Colonic mucosa (tissue), 4 donors: ENCODE data around the gene S1PR5. TPM values are rescaled to one million over a fixed set of nuclear protein-coding genes. Genes with fewer than 3 reads are reported as not detected.

Source experiments
- DNase-seq: peaks from one replicate; pipeline ENCODE4 v3.0.0-alpha.2; 2020
- H3K27ac ChIP-seq: fragments of 200-600 bp; one replicate; pipeline ENCODE4 v1.8.0; 2021
- H3K27me3 ChIP-seq: fragments of 200-600 bp; one replicate; pipeline ENCODE4 v1.8.0; 2021
- H3K36me3 ChIP-seq: fragments of 200-600 bp; one replicate; pipeline ENCODE4 v1.8.0; 2021
- H3K4me1 ChIP-seq: fragments of 200-600 bp; one replicate; pipeline ENCODE4 v1.8.0; 2021; ENCODE audit warnings: mild to moderate bottlenecking
- H3K4me3 ChIP-seq: fragments of 200-600 bp; one replicate; pipeline ENCODE4 v1.8.0; 2021
- H3K9ac ChIP-seq, 2 donors: one replicate each; pipeline ENCODE4 v1.7.0; 2013; ENCODE audit warnings: control low read depth in 2 of 2, low read depth in 2 of 2, low read length in 2 of 2
- H3K9me3 ChIP-seq: fragments of 200-600 bp; one replicate; pipeline ENCODE4 v1.8.0; 2021
- CTCF ChIP-seq: fragments of 200-600 bp; IDR thresholded peaks from one replicate; pipeline ENCODE4 v1.8.0; 2022; ENCODE audit warnings: antibody characterized with exemption, mild to moderate bottlenecking
- intact Hi-C: fragments of 100-400 bp; cut with DNase I; formaldehyde crosslinking; loops from one replicate; pipeline ENCODE4 v1.14.1; 2022
- total RNA-seq, 2 donors: library from RNA; stranded (reverse); fragmentation: NEBNext Ultra II Directional in 1 of 2; extraction: Animal tissue kit (Norgen Biotek cat#: 25700) in 1 of 2; gene quantifications; one replicate each; pipeline ENCODE4 v1.2.1, GENCODE V29; 2021
- donor health status: healthy.
- donor health status: DM: no; HTN: no; CAD: no.
- donor health status: DM: no; HTN: no; CAD: no.

Gene S1PR5
- total RNA-seq, 2 donors from 2014 or later = not detected

GRCh38 chr19:10521461-10522171 is 4.4 kb upstream of the S1PR5 start:
- Histone ChIP-seq H3K4me3 (no peak overlapping the region), H3K9ac (no peak overlapping the region), H3K27ac (no peak overlapping the region), H3K9me3 (no peaks in the 10 kb centered on the region), H3K27me3 (peaks cover 37% of the 10 kb centered on the region), H3K4me1 (no peaks in the 10 kb centered on the region), H3K36me3 (no peaks in the 10 kb centered on the region)
- no peak for DNase-seq
- no peak for TF ChIP-seq CTCF
- intact Hi-C loops = no loop called here

- H3K27me3 ChIP-seq = peaks cover 44% of the 10 kb centered on the region
- no peak overlapping the region for H3K9ac ChIP-seq
- intact Hi-C loops = no loop called here
- H3K9me3 ChIP-seq = no peaks in the 10 kb centered on the region
- TF ChIP-seq CTCF = no peak
- H3K27ac ChIP-seq = no peak overlapping the region
- DNase-seq = no peak
- H3K4me1 ChIP-seq = no peaks in the 10 kb centered on the region
- no peak overlapping the region for H3K4me3 ChIP-seq
- no peaks in the 10 kb centered on the region for H3K36me3 ChIP-seq
These were observed 3.5 kb upstream of the S1PR5 start for GRCh38 chr19:10520652-10521318.

DNA sequence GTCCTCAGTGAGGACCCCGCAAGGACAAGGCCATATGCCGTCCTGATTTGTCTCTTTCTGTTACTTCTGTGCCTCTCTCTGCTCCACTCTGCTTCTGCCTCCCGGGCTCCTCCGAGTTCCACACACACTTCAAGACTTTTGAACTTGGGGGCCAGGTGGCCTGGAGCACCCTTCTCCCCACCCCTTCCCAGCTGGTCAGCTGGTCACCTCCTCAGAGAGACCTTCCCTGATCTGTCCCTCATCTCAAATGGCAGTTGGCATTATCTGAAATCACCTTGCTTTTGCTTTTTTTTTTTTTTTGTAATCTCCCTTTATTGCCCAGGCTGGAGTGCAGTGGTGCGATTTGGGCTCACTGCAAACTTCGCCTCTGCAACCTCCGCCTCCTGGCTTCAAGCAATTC is 2.2 kb upstream of the S1PR5 start:
- intact Hi-C loops = no loop called here
- Histone ChIP-seq H3K36me3 (no peaks in the 10 kb centered on the region), H3K27ac (no peak overlapping the region)

DNA sequence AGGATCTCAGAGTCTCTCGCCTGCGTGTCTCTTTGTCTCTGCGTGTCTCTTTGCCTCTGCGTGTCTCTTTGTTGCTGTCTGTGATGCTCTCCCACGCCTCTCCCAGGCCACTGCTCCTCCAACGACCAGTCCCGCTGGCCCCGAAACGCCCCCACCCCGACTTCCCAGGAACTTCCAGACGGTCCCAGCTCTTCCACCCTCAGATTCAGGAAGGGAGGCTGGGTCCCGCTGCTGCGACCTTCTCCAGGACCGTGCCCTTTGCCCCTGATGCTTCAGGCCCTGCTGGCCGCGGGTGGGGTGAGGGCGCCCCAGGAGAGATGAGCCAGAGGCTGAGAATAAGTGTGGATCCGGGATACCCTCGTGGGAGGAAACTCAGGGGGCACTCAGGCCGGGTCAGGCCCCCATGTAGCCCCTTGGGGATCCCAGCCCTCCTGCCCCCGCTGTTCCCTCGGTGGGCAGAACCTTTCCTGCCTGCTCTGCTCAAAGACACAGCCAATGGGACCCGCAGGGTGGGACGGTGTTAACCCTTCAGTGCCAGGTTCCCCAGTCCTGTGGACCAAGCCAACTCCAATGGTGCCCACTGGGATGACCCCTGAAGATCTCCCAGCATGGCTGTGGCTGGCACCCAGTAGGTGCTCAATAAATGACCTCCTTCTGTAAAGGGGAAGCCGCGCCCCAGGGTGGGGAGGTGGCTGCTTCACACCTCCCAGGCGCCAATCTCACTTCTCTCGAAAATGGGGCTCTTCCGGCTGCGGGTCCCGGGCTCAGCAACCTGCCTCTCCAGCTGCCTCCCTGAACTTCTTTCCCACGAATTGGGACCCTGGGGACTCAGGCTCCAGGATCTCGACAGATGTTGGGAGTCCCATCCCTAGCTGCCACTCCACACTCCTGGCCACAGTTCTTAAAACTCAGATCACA is 1.5 kb upstream of the S1PR5 start:
- peaks cover 64% of the 10 kb centered on the region for H3K27me3 ChIP-seq
- intact Hi-C loops = no loop called here

More for the DNA sequence above, 2.2 kb upstream of the S1PR5 start:
- H3K4me1 ChIP-seq = no peaks in the 10 kb centered on the region
- H3K9ac ChIP-seq = no peak overlapping the region
- H3K4me3 ChIP-seq = no peak overlapping the region
- TF ChIP-seq CTCF = no peak
- peaks cover 57% of the 10 kb centered on the region for H3K27me3 ChIP-seq
- DNase-seq = no peak
- no peaks in the 10 kb centered on the region for H3K9me3 ChIP-seq

More for the DNA sequence above, 1.5 kb upstream of the S1PR5 start:
- DNase-seq = no peak
- no peak overlapping the region for H3K27ac ChIP-seq
- no peak for TF ChIP-seq CTCF
- H3K36me3 ChIP-seq = no peaks in the 10 kb centered on the region
- no peak overlapping the region for H3K4me3 ChIP-seq
- no peaks in the 10 kb centered on the region for H3K4me1 ChIP-seq
- H3K9me3 ChIP-seq = no peaks in the 10 kb centered on the region
- H3K9ac ChIP-seq = no peak overlapping the region
